ENCODE measurements around the gene RBFOX1.

DNA sequence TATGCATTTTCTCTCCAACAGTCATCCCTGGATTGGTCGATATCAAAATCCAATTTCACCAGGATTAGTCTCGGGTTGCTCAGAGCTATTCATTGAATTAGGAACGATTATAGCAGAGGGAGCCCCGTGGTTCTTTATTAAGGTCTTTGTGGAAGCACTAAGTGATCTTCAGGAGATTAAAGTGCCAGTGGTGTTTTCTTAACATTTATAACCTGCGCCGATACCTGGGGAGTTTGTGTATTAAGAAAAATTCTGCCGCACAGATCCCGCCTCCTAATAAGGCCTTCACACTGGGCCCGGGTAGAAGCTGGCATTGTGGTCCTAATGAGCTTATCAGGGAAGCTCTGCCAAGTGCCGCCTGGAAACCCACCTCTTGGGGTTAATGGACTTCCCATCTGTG, 238.7 kb downstream of the RBFOX1 start:
- TF ChIP-seq, protein P1, sequence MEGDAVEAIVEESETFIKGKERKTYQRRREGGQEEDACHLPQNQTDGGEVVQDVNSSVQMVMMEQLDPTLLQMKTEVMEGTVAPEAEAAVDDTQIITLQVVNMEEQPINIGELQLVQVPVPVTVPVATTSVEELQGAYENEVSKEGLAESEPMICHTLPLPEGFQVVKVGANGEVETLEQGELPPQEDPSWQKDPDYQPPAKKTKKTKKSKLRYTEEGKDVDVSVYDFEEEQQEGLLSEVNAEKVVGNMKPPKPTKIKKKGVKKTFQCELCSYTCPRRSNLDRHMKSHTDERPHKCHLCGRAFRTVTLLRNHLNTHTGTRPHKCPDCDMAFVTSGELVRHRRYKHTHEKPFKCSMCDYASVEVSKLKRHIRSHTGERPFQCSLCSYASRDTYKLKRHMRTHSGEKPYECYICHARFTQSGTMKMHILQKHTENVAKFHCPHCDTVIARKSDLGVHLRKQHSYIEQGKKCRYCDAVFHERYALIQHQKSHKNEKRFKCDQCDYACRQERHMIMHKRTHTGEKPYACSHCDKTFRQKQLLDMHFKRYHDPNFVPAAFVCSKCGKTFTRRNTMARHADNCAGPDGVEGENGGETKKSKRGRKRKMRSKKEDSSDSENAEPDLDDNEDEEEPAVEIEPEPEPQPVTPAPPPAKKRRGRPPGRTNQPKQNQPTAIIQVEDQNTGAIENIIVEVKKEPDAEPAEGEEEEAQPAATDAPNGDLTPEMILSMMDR (IDR thresholded peaks at IDR 0.05) = no peak
- no peak for TF ChIP-seq POLR2A (IDR thresholded peaks at IDR 0.05)

Measured in heart left ventricle (tissue), 13 donors.